Ovary (tissue), 9 donors: ENCODE data around the gene OPRL1. TPM values are rescaled to one million over a fixed set of nuclear protein-coding genes. Genes with fewer than 3 reads are reported as not detected.
A peak's percentile ranks its signal among the peaks of the same experiment; 100 is the strongest.

ENCODE experiments used
- DNase-seq, 5 donors: peaks; one replicate each; pipeline ENCODE4 v3.0.0-alpha.2; 2019 to 2020
- H3K27ac ChIP-seq, 2 donors: fragments of 200-600 bp; one replicate each; pipeline versions ENCODE4 v1.5.1 to v1.8.0; 2019 to 2022
- H3K27me3 ChIP-seq: fragments of 200-600 bp; one replicate; pipeline ENCODE4 v1.8.0; 2022
- H3K36me3 ChIP-seq: fragments of 200-600 bp; sonication (generic); one replicate; pipeline ENCODE4 v1.5.1; 2019
- H3K4me1 ChIP-seq: one replicate; pipeline ENCODE4 v1.8.1; 2013; ENCODE audit warnings: mild to moderate bottlenecking, moderate library complexity; ENCODE audit not compliant: insufficient read depth
- H3K4me3 ChIP-seq: fragments of 200-600 bp; sonication (generic); one replicate; pipeline ENCODE4 v1.5.1; 2017
- H3K9me3 ChIP-seq, 2 donors: fragments of 200-600 bp in 1 of 2; sonication (generic) in 1 of 2; one replicate each; pipeline versions ENCODE4 v1.5.1 to v1.8.1; 2013 to 2019; ENCODE audit warnings: mild to moderate bottlenecking in 1 of 2, moderate library complexity in 1 of 2
- CTCF ChIP-seq, 3 donors: fragments of 450-650 bp in 2 of 3; fragments of 200-600 bp in 1 of 3; IDR thresholded peaks; one replicate each; pipeline versions ENCODE4 v1.5.1 to v1.8.0; 2016 to 2022; ENCODE audit warnings: antibody characterized with exemption in 3 of 3, mild to moderate bottlenecking in 1 of 3
- EP300 ChIP-seq: sonication (generic); formaldehyde crosslinking; IDR thresholded peaks from one replicate; pipeline ENCODE4 v1.6.1; 2017; ENCODE audit warnings: antibody characterized with exemption
- POLR2A ChIP-seq: fragments of 450-650 bp; IDR thresholded peaks from one replicate; pipeline ENCODE4 v1.6.1; 2017; ENCODE audit warnings: antibody characterized with exemption, mild to moderate bottlenecking, moderate library complexity
- WGBS, 3 donors: extraction: QIAGEN DNeasy Blood & Tissue Kit in 1 of 3; methylation state at CpG; one replicate each; pipeline versions ENCODE4 v1.1.5 to v1.1.7; 2013 to 2017; 5-methylcytosine and 5-hydroxymethylcytosine counted together
- intact Hi-C, 4 donors: fragments of 100-400 bp; cut with DNase I; formaldehyde crosslinking; loops; one replicate each; pipeline versions ENCODE4 v1.11.0 to v1.15.1; 2022 to 2023
- polyA plus RNA-seq, 2 donors: library from polyadenylated mRNA; stranded (reverse); fragments of 200-250 nt in 1 of 2; fragments of 350-450 nt in 1 of 2; fragmentation: Illumina TruSeq in 1 of 2; extraction: RNeasy Lipid Tissue Mini Kit (QIAGEN cat#74804) in 1 of 2; gene quantifications; one replicate each; pipeline ENCODE4 v1.2.3, GENCODE V29; 2013 to 2014
- total RNA-seq, 7 donors: library from RNA; depleted of rRNA in 2 of 7; stranded (reverse); fragments of >200 nt in 2 of 7; fragmentation: NEBNext Ultra II Directional in 3 of 7; extraction: Animal tissue kit (Norgen Biotek cat#: 25700) in 3 of 7; gene quantifications; one replicate each; pipeline versions ENCODE4 v1.1.0 to v1.2.4, GENCODE V29; 2016 to 2023
- donor health status: DM: no; HTN: no; CAD: no; lungs with moderate emphysema.
- donor health status: DM: no; HTN: no; CAD: no.
- donor health status: Bipolar disorder and iron deficiency.
- donor health status: DM: yes; HTN: yes; CAD: no.
- donor health status: DM: no; HTN: no; CAD: no.
- donor health status: DM: yes; HTN: yes; CAD: no.

OPRL1 gene
- total and polyA plus RNA-seq, 9 donors = 0.12 to 0.80 (median 0.43) TPM

- peak overlapping the region; percentile 37 for H3K4me3 ChIP-seq
- no peaks in the 10 kb centered on the region for H3K36me3 ChIP-seq
- 12 to 18% (median 13%) methylated on average over 4 of the region's 4 CpGs for WGBS, 3 donors
- TF ChIP-seq EP300 = no peak
- no peak for TF ChIP-seq POLR2A
- no peak for TF ChIP-seq CTCF (IDR thresholded peaks at IDR 0.05)
- DNase-seq = no peak
- intact Hi-C loops = no loop called here
- no peaks in the 10 kb centered on the region for H3K4me1 ChIP-seq
- no peaks in the 10 kb centered on the region for H3K9me3 ChIP-seq
- no peak overlapping the region for H3K27ac ChIP-seq
- H3K27me3 ChIP-seq = no peaks in the 10 kb centered on the region
These were observed 979 bp upstream of the OPRL1 start for GRCh38 chr20:64078934-64079272.

DNA sequence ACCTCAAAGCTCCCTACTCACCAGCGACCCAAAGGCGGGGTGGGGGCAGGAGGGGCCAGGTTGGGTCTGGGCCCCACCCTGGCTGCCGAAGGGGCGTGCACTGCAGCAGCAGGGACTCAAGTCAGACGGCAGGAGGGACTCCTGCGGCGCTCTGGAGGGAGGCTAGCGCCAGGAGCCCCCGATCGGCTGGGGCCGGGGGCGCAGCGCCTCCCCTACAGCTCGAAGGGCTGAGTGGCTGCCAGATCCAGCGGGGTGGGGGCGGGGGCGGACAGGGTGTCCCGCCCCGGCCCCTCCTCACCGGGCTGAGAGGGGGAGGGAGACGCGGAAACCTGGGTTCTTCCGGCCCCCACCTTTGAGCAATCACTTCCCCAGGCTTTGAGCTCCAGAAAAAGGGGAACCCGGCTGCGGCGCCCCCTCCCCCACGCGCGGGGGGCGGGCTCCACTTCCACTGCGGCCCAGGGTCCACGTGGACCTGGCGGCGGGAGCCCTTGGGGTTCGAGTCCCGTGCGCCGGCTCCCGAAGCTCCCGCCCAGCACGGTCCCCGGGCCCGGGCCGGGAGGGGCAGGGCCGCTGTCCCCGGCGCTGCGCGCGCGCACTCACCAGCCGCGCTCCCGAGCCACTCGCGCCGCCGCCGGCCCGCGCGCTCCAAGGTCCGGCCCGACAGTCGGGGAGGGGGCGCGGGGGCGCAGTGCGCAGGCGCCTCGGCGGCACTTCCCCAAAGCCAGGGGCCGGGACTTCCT, 439 bp upstream of the OPRL1 start, which contains the start of gene RGS19:
Gene RGS19, minus strand, starts transcription at position 246 of the 740 bp plus-strand sequence. CDS start 2,632 bp downstream, outside the sequence.
- 0 to 1% (median 0%) methylated on average over 26 to 73 of the region's 73 CpGs for WGBS, 3 donors
- H3K9me3 ChIP-seq = no peaks in the 10 kb centered on the region
- no peaks in the 10 kb centered on the region for H3K27me3 ChIP-seq
- no peaks in the 10 kb centered on the region for H3K36me3 ChIP-seq
- peak within 1 kb of the TSS; percentile 37 for H3K4me3 ChIP-seq
- no peak for TF ChIP-seq CTCF (IDR thresholded peaks at IDR 0.05)
- TF ChIP-seq POLR2A = no peak
- no peak for TF ChIP-seq EP300
- peak within 1 kb of the TSS in 1 of 2 donors; percentile 22 for H3K27ac ChIP-seq
- peak; percentile 56 to 78 (median 71) for DNase-seq
- intact Hi-C loops = no loop called here
- H3K4me1 ChIP-seq = no peaks in the 10 kb centered on the region

DNA sequence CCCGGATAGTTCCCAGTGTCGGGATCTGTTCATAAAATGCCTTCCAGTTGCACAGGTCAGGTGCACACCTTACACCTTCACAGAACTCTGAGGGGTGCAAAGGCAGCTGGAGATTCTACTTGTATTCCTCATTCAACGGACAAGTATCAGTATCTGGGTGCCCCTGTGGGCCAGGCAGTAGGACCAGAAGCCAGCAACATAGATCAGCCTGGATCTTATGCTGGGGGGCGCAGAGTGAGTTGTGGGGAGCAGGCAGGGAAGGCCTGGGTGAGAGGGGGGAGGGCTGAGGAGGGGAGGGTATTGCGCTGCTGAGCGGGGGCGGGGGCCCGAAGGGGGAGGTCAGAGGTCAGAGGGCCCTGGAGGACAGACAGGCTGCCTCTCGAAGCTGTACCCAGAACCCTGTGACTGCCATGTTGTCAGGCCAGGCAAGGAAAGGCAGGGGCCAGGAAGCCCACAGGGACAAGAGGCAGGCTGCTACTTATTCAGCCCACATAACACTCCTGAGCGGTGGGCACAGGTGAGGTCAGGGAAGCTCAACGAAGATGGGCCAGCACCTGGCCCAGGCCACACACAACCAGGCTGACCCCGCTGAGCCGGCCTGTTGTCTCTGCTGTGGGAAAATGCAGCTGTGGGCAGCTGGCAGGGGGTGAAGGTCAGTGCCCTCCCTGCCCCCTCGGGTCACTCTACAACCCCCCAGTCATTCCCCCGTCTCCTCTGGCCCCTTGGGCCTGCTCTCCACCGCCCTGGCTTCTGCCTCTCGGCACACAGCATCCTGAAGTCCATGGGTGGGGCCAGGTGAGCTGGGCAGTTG, 1.1 kb downstream of the OPRL1 start:
- Histone ChIP-seq H3K27me3 (no peaks in the 10 kb centered on the region), H3K27ac (no peak overlapping the region), H3K4me1 (no peaks in the 10 kb centered on the region), H3K36me3 (no peaks in the 10 kb centered on the region), H3K4me3 (no peak overlapping the region), H3K9me3 (no peaks in the 10 kb centered on the region)
- 61 to 64% (median 63%) methylated on average over 16 to 17 of the region's 17 CpGs for WGBS, 3 donors
- no peak for TF ChIP-seq EP300
- TF ChIP-seq CTCF (IDR thresholded peaks at IDR 0.05) = no peak
- no peak for TF ChIP-seq POLR2A
- intact Hi-C loops = no loop called here
- DNase-seq = peak in 1 of 5 donors; percentile 32

DNA sequence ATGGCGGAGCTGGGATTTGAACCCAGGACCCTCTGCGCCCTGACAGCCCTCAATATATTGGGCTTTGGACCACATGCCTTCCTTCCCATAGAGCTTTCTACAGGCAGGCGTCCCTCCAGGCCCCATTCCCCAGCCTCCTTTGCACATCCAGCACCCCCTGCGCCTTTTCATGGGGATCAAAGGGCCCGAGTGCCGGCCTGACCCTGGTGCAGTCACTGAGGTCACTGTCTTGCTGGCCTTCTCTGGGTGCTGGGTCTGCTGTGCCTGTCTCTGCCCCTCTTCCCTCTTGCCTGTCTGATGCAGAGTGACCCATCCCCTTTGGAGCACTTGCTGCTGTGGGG, 1.7 kb downstream of the OPRL1 start:
- intact Hi-C loops = no loop called here
- no peaks in the 10 kb centered on the region for H3K27me3 ChIP-seq
- H3K4me1 ChIP-seq = no peaks in the 10 kb centered on the region
- DNase-seq = no peak
- no peak overlapping the region for H3K27ac ChIP-seq
- H3K36me3 ChIP-seq = no peaks in the 10 kb centered on the region
- H3K9me3 ChIP-seq = no peaks in the 10 kb centered on the region
- no peak for TF ChIP-seq EP300
- no peak for TF ChIP-seq CTCF (IDR thresholded peaks at IDR 0.05)
- no peak for TF ChIP-seq POLR2A
- H3K4me3 ChIP-seq = no peak overlapping the region
- WGBS, 3 donors = 79 to 87% (median 87%) methylated on average over 6 of the region's 6 CpGs
